Activated B cell treated with CpG ODN at 0.5 μM for 24 hours (primary cell): ENCODE data around the gene MAML3. TPM values are rescaled to one million over a fixed set of nuclear protein-coding genes. Genes with fewer than 3 reads are reported as not detected.

ENCODE experiments used
- ATAC-seq: fragments of 200-7000 bp; cut with Tn5 transposase; one replicate; pipeline ENCODE4 v1.10.0; 2021; ENCODE audit warnings: low read depth, mild to moderate bottlenecking, moderate library complexity
- CTCF ChIA-PET: fragments of 350-600 bp; sonication (Branson Sonifier 250); formaldehyde crosslinking; loops from one replicate; lab custom pipeline; 2021; ENCODE audit warnings: antibody characterized with exemption; lab: Charles Lee
- POLR2A ChIA-PET: fragments of 350-600 bp; sonication (Branson Sonifier 250); formaldehyde crosslinking; loops from one replicate; lab custom pipeline; 2021; ENCODE audit warnings: antibody characterized with exemption; lab: Charles Lee
- DNase-seq: peaks from one replicate; pipeline ENCODE4 v3.0.0; 2022
- H3K27ac Mint-ChIP-seq: one replicate; pipeline ENCODE4 v1.8.0; 2020; ENCODE audit warnings: mixed read lengths
- H3K27me3 Mint-ChIP-seq: one replicate; pipeline ENCODE4 v1.8.0; 2021; ENCODE audit warnings: mixed read lengths
- H3K36me3 Mint-ChIP-seq: one replicate; pipeline ENCODE4 v1.8.0; 2021; ENCODE audit warnings: low read depth, mixed read lengths
- H3K4me1 Mint-ChIP-seq: one replicate; pipeline ENCODE4 v1.8.0; 2021; ENCODE audit warnings: mixed read lengths
- H3K4me3 Mint-ChIP-seq: one replicate; pipeline ENCODE4 v1.8.0; 2020; ENCODE audit warnings: mild to moderate bottlenecking, mixed read lengths
- H3K9me3 Mint-ChIP-seq: one replicate; pipeline ENCODE4 v1.8.0; 2020; ENCODE audit warnings: mixed read lengths
- CTCF ChIP-seq: fragments of 200-600 bp; IDR thresholded peaks from one replicate; pipeline ENCODE4 v1.8.0; 2022; ENCODE audit warnings: antibody characterized with exemption, mild to moderate bottlenecking
- intact Hi-C: fragments of 100-400 bp; cut with micrococcal nuclease; formaldehyde crosslinking; loops from one replicate; pipeline ENCODE4 v1.15.1; 2024
- total RNA-seq: library from RNA; stranded (reverse); gene quantifications from 2 replicates; pipeline ENCODE4 v1.2.3, GENCODE V29; 2022

The MAML3 gene
- total RNA-seq, 1 donor from 2014 or later, result 2.6 TPM

DNA sequence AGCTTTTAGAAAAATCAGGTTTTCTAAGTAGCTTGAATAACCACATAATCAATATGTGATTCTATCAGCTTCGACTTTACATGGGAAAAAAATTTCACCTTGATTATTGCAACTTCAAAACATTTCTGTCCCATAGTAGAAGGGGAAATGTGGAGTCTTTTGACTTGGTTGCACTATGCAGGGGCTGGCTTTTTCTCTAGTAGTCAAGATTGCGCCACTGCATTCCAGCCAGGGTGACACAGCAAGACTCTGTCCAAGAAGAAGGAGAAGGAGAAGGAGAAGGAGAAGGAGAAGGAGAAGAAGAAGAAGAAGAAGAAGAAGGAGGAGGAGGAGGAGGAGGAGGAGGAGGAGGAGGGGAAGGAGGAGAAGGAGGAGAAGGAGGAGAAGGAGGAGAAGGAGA lies 84.9 kb downstream of the MAML3 start:
- Mint-ChIP-seq H3K36me3 (no peaks in the 10 kb centered on the region), H3K27me3 (peaks cover 15% of the 10 kb centered on the region), H3K27ac (no peak overlapping the region), H3K9me3 (no peaks in the 10 kb centered on the region), H3K4me1 (peaks cover 21% of the 10 kb centered on the region), H3K4me3 (no peak overlapping the region)
- no peak for ATAC-seq
- intact Hi-C loops, result no loop called here
- no peak for DNase-seq
- TF ChIP-seq CTCF, result no peak
- ChIA-PET CTCF (no interaction called here), POLR2A (no interaction called here)

GRCh38 chr4:140068271-140068670 lies 85.7 kb downstream of the MAML3 start:
- Mint-ChIP-seq H3K36me3 (no peaks in the 10 kb centered on the region), H3K9me3 (no peaks in the 10 kb centered on the region), H3K27ac (no peak overlapping the region), H3K4me1 (peaks cover 21% of the 10 kb centered on the region), H3K27me3 (peaks cover 12% of the 10 kb centered on the region), H3K4me3 (no peak overlapping the region)
- intact Hi-C loops, result no loop called here
- POLR2A ChIA-PET, result no interaction called here
- DNase-seq (no peak), ATAC-seq (no peak)
- no peak for TF ChIP-seq CTCF
- CTCF ChIA-PET, result no interaction called here

DNA sequence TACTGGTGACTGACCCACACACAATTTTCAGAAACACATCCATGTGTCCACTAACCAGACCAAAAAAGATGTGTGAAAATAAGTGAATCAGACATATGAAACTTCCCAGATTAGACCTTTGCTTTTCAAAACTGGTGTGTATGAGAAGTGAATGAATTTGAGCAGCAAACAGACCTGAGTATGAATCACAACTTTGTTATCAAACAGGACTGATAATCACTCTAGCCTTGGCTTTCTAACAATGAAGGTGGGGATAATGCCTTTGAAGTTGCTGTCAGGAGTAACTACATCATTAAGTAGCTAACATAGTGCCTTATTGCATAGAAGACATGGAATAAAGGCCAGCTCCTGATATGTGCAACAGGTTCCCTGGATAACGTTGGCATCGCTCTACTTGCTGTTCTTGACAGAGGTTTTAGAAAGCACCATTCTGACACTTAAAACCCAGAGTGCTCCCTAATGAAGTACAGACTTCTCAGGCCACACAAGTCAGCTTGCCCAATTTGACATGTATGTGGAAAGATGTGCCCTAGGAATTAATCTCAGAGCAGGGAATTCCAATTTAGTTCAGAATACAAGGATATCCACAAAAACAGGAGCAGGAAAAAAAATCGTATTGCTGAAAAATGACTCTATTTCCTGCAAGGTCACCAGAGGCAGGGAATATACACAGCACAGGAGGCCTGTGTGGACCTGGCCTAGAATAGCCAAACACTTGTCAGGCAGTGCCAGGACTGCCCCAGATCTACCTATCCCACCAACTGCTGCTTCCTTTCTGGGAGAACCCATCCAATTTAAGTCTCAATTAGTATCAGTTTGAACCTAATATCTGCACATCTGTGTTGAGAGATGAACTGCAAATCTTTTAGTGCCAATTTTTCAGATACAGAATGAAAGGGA lies 87.7 kb downstream of the MAML3 start:
- Mint-ChIP-seq H3K36me3 (no peaks in the 10 kb centered on the region), H3K27ac (no peak overlapping the region), H3K4me1 (peaks cover 12% of the 10 kb centered on the region), H3K9me3 (no peaks in the 10 kb centered on the region), H3K4me3 (no peak overlapping the region), H3K27me3 (peaks cover 13% of the 10 kb centered on the region)
- ATAC-seq (no peak), DNase-seq (no peak)
- intact Hi-C loops, result no loop called here
- ChIA-PET POLR2A (no interaction called here), CTCF (no interaction called here)
- TF ChIP-seq CTCF, result no peak

DNA sequence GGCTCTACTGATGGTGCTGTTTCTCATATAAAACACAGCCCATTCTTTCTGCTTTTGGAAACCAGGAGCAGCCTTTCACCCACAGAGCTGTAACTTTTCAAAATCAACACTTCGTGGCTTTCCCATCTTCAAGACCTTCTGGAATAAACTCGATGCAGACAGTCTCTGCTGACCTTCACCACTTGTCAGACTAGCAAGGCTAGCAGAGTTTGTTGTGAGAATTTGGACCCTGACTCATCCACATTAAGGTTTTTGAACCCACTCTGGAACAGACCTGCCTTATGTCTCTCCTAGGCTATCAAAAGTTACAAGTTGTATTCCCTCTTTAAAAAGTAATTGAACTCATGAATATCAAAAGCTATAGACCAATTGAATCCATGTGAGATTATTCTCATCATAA lies 88.6 kb downstream of the MAML3 start:
- no peak overlapping the region for H3K27ac Mint-ChIP-seq
- no peak for TF ChIP-seq CTCF
- DNase-seq, result no peak
- intact Hi-C loops, result no loop called here
- no peaks in the 10 kb centered on the region for H3K9me3 Mint-ChIP-seq
- no peak for ATAC-seq
- ChIA-PET CTCF (no interaction called here), POLR2A (no interaction called here)
- H3K4me1 Mint-ChIP-seq, result peaks cover 3% of the 10 kb centered on the region
- no peaks in the 10 kb centered on the region for H3K36me3 Mint-ChIP-seq
- no peak overlapping the region for H3K4me3 Mint-ChIP-seq
- H3K27me3 Mint-ChIP-seq, result peaks cover 17% of the 10 kb centered on the region

DNA sequence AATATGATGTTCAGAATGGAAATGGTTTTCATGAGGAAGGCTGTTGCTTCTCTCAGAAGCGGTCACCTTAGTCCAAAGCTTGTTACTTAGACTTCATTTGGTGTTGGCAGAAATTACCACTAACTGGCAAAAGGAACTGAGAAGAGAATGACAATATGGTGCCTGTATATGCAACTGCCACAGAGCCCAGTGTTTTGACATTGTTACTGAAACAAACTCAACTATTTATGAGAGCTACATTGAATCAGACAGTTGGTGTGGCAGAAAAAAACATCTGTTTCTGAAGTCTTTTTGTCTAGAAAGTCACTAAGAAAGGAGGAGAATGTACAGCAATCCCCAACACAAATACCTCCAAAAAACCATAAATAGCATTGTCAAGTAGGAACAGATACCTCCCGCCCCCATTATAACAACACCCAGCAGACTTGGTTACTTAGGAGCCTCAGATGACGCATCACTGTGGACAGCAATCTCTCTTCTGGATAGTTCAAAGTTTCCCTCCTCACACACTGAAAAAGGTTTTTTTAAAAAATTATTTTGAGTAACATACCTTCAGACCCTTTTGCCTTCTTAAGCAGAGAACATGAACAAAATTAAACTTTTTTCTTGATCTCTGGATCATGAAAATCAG lies 92.2 kb downstream of the MAML3 start:
- H3K27me3 Mint-ChIP-seq, result peaks cover 17% of the 10 kb centered on the region
- ChIA-PET CTCF (interaction anchor here (0.7 kb wide), 1 partner anchor 182 kb away, joined by 3 read pairs; no protein-coding TSS in a partner anchor), POLR2A (no interaction called here)
- no peak overlapping the region for H3K4me3 Mint-ChIP-seq
- H3K9me3 Mint-ChIP-seq, result no peaks in the 10 kb centered on the region
- intact Hi-C loops, result no loop called here
- ATAC-seq, result no peak
- no peak for TF ChIP-seq CTCF
- H3K27ac Mint-ChIP-seq, result no peak overlapping the region
- H3K36me3 Mint-ChIP-seq, result no peaks in the 10 kb centered on the region
- peaks cover 11% of the 10 kb centered on the region for H3K4me1 Mint-ChIP-seq
- DNase-seq, result no peak
